Kidney glomerular epithelial cell (primary cell): Measurements from ENCODE around the gene HPS1.
A peak's percentile ranks its signal among the peaks of the same experiment; 100 is the strongest.
"Not testable (repeated sequence)": the region's sequence is repeated elsewhere in the genome, so short reads cannot be mapped to it uniquely, and the experiment has no call there.

ENCODE experiments used
- DNase-seq: peaks from one replicate; lab custom pipeline; 2025; lab: John Stamatoyannopoulos, UW

Gene HPS1

DNA sequence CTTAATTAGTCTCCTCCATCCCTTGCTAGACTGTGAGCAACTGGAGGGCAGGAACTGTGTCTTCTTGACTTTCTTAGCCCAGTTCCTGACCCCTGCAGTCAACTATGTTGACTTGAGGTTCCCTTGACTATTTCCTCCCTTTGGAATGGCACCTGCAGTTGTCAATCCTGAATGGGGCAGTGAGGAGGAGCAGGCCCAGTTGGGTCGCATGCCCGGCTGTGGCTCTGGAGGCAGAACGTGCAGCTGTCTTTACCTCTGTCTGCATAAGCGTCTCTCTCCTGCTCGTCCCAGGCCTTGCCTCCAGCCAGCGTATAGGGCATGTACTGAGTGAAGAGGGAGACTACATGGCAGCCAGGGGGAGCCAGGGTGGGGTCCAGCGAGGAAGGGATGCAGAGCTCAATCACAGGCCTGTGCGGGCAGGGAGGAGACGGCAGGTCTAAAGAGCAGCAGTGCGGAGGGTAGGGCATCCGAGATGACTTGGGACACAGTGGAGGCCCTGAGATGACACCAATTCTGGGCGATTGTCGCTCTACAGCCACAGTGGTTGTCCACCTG lies 58.6 kb downstream of the HPS1 start:
- no peak for DNase-seq

- DNase-seq, result no peak
Observed at GRCh38 chr10:98384531-98385133, 62.1 kb downstream of the HPS1 start.

DNA sequence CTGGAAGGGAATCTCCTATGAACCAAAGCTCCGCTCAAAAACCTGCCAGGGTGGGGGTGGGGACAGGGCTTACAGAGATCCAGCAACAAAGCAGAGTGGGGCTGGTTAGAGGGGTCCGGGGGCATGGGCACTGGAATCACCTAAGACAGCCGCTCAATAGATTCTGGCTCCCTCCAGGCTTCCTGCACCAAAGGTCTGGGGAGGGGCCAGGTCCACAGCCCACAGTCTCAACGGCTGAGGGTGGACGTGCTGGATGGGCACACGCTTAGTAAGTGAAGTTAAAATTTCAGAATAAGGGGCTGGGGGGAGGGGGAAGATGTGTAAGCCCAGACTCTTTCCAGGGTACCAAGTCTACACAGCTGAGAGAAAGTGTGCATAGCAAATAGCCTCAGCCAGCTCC lies 62.9 kb downstream of the HPS1 start:
- DNase-seq, result no peak

DNA sequence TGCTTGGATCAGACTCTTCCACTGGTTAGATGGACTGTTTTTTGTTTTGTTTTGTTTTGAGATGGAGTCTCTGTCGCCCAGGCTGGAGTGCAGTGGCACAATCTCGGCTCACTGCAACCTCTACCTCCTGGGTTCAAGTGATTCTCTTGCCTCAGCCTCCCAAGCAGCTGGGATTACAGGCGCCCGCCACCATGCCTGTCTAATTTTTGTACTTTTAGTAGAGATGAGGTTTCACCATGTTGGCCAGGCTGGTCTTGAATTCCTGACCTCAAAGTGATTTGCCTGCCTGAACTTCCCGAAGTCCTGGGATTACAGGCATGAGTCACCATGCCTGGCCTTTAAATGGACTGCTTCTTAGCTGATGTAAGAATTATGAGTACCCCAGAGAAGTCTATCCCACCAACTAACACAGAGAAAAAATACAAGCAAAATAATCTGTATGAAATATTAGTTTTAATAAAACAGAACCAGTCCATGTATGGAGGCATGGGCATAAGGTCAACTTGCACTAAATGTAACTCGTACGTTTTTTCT lies 63.5 kb downstream of the HPS1 start:
- DNase-seq, result not testable (repeated sequence)

DNA sequence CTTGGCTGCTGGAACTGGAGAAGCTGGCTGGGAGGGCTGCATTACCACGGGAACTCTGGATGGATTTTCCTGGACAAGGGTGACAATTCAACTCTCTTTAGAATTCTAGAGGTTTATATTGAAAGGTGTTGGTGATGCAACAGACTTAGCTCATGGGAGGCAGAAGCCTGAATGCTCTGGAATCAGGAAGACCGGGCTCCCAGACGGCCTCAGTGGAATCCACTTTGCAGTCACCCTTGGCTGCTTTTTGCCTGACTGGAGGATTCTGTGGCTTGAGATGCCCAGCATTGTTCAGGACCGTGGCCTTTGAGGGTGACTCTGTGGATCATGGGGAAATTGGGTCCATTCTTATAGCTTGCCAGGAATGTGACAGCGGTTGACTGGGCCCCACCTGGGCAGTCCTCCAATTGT lies 64.0 kb downstream of the HPS1 start:
- DNase-seq, result no peak

- no peak for DNase-seq
Observed at GRCh38 chr10:98380493-98381339, 66.0 kb downstream of the HPS1 start.

- DNase-seq, result no peak
Observed at GRCh38 chr10:98378722-98379121, 68.0 kb downstream of the HPS1 start.

DNA sequence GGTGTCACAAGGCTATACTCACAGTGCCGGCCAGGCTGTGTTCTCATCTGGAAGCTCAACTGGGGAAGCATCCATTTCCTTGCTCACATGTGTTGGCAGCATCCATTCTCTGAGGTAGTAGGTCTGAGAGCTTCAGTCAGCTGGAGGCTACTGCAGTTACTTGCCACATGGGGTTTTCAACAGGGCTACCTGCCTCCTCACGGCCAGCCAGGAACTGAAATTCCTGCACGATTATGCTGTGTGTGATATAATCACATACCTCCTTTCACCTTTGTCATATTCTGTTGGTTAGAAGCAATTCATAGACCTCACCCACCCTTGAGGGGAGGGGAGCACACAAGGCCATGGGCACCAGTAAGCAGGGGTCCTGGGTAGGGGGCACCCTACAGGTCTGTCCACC lies 69.2 kb downstream of the HPS1 start:
- no peak for DNase-seq

DNA sequence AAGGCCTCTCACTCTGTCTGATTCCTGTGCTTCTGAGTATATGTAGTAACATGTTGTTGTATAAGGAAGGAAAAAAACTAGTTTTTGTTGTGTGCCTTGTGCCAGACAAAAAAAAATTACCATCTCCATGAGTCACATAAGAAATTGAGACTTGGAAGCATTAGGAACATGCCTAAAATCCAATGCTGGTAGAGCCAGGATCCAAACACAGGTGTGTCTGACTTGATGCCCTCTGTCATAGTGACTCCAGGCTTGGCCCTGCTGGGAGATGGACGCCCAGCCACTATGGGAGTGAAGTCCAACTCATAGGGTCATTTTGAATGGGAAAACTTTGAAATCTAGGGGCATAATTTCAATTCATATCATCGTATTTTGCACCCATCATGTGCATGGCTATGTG lies 69.7 kb downstream of the HPS1 start:
- no peak for DNase-seq

DNA sequence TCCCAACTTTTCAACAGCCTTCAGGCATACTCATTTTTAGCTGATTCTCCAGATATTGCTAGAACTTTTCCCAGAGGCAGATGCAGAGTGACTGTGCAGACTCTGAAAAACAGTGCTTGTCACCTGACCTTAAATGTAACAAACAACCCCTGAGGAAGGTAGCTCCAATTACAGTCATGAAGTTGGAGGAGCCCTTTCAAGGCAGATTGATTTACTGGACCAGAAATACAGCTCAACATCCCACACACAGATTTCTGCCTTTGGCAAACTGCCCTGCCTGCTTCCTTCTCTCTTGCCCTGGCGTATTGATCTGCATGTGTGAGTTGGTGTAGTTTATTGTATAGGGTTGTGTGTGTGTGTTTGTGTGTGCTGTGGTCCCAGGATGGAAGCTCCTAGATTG lies 70.2 kb downstream of the HPS1 start:
- peak; percentile 32 for DNase-seq

DNA sequence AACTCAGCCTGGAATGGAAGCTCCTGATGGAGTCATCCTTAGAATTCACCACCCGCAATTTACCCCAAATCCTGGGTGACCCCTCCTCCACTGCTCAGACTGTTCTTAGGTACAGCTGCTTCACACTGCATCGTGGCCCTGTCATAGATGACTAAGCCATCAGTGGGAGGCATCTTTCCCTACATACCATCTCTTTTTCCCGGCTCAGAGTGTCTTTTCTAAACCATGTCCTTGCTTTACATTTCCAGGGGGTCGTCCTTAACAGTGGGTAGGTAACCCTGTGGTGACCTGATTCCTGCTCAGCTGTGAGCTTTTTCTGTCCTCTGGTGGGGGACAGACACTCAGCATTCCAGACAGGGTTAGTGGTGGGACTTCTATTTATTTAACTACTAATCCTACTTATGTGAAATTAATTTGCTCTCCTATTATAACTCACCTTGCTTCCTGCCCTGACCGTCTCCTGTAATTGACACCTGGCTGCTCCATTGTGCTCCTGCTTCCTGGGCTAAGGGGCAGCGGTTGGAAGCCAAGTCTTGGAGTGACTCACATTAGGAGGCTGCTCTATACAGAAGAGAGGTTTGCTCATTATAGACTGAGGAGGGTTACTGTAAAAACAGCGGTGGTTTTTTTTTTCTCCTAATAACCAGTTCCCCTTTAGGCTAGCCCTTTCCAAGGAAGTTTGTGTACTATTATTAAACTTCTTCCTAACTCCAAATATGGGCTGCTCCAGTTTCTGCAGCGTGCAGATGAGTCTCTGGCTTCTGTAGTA lies 72.3 kb downstream of the HPS1 start:
- peak; percentile 42 for DNase-seq

GRCh38 chr10:98373260-98374040 lies 73.3 kb downstream of the HPS1 start:
- DNase-seq, result no peak

- no peak for DNase-seq
Observed at GRCh38 chr10:98370831-98371820, 75.6 kb downstream of the HPS1 start.

- DNase-seq, result no peak
Observed at GRCh38 chr10:98369801-98370200, 76.9 kb downstream of the HPS1 start.

- no peak for DNase-seq
Observed at GRCh38 chr10:98368644-98369043, 78.1 kb downstream of the HPS1 start.

DNA sequence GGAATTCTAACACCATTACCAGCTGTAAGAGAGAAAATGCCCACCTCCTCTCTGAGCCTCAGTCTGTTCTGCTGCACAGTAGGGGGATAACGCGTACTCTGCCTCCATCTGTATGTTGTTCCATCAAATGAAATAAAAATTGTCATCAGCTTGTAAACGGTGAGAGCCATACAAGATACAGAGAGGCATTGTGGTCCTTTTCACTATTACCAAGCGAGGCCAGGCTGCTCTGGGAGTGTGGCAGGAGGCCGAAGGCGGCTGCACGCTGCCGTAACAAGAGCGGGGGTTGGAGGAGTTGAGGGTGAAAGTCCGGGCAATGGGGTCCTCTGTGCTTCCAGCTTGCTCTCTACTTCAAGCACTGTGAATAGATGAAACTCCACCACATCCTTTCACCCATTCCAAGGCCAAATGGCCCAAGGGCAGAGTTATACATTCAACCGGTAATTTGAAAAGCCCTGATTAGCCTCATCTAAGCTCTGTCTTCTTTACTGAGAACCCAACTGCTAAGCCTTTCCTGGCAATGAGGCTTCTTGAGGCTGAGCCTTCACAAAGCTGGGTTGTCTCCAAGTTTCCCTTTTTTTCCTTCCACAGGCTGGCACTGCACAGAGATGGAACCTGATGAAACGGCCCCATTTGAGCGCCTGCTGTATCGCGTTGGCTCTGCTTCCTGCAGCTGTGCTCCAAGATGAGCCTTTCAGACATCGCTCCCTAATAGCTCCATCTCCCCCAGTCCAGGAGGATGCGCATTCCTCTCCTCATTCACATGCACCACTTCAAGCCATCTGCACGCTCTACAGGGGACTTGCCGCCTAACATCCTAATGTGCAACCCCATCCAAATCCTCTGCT lies 78.9 kb downstream of the HPS1 start:
- no peak for DNase-seq
